GM12874 (cell line): ENCODE data around the gene HDGFL2.

Experiments used
- TF ChIP-seq, protein P1 (sequence below): IDR thresholded peaks from 2 replicates; pipeline ENCODE4 v1.5.1; 2011; ENCODE audit warnings: low read depth, mild to moderate bottlenecking, control low read depth, low read length, moderate library complexity; ENCODE audit not compliant: insufficient read depth

The HDGFL2 gene

DNA sequence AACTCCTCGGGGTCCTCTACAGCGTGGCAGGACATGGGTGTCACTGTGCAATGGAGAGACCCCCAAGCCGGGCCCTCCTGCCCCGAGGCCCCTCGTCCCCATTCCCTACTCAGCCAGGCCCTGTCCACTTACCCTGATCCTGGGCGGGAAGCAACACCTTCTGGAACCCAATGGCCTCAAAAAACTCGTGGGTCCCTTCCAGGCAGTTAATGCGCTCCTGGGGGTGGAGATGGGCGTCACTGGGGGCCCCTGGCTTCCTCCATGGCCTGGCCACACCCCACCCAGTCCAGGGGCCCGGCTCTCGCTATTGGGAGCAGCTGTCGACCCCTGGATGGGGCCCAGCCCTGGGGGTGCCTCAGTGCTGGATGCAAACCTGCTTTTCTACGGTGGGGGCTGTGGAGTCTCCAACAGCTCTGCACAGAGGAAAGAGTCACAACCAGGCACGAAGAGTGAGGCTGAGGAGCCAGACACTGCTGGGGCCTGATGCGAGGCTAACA lies 25.3 kb upstream of the HDGFL2 start:
- TF ChIP-seq, protein P1, sequence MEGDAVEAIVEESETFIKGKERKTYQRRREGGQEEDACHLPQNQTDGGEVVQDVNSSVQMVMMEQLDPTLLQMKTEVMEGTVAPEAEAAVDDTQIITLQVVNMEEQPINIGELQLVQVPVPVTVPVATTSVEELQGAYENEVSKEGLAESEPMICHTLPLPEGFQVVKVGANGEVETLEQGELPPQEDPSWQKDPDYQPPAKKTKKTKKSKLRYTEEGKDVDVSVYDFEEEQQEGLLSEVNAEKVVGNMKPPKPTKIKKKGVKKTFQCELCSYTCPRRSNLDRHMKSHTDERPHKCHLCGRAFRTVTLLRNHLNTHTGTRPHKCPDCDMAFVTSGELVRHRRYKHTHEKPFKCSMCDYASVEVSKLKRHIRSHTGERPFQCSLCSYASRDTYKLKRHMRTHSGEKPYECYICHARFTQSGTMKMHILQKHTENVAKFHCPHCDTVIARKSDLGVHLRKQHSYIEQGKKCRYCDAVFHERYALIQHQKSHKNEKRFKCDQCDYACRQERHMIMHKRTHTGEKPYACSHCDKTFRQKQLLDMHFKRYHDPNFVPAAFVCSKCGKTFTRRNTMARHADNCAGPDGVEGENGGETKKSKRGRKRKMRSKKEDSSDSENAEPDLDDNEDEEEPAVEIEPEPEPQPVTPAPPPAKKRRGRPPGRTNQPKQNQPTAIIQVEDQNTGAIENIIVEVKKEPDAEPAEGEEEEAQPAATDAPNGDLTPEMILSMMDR, result no peak

DNA sequence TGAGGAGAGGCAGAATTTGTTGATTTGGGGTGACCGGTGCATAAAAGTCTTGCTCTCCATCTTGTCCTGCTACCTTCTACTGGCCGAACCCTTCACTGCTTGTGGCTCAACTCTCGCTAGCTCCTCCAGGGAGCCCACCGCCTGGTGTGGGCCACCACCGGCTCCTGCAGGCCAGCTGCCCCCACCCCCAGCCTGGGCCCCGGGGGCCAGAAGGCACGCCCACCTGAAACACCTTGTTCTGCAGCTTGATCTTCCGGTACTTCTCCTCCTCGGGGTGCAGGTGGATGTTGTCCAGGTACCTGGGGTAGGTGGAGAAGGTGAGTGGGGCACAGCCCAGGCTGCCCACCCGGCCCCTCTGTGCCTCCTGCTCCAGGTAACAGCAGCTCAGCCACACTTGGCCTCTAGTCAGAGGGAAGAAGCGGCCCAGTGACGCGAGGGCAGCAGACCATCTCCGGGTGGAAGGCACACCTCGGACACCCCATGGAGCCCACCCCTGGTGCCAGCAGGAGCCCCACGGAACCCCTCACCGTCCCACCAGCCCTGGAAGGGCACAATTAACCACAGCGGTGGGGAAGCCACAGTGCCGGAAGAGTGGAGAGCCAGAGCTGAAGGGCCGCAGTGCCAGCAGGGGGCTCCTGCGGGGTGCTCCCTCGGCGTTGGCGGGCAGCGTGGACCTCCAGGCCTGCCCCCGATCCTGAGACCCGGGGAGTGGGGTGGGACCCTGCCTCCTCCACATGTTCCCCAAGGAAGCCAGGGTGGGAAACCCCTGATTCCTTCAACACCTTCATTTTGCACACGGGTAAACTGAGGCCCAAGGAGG lies 24.6 kb upstream of the HDGFL2 start:
- TF ChIP-seq, protein P1, result no peak

- TF ChIP-seq, protein P1, result no peak
Observed at GRCh38 chr19:4448147-4448985, 23.7 kb upstream of the HDGFL2 start.

- TF ChIP-seq, protein P1, result no peak
Observed at GRCh38 chr19:4449022-4449638, 23.0 kb upstream of the HDGFL2 start.

GRCh38 chr19:4449639-4450028 lies 22.5 kb upstream of the HDGFL2 start:
- TF ChIP-seq, protein P1, result no peak

- TF ChIP-seq, protein P1, result no peak
Observed at GRCh38 chr19:4452230-4452990, 19.7 kb upstream of the HDGFL2 start.
